Fibroblast of skin of abdomen (primary cell): ENCODE data around the gene GIMAP6.
"Not testable (repeated sequence)": the region's sequence is repeated elsewhere in the genome, so short reads cannot be mapped to it uniquely, and the experiment has no call there.

Experiments used
- DNase-seq: peaks from one replicate; pipeline ENCODE4 v3.0.0-alpha.2; 2013

The GIMAP6 gene

DNA sequence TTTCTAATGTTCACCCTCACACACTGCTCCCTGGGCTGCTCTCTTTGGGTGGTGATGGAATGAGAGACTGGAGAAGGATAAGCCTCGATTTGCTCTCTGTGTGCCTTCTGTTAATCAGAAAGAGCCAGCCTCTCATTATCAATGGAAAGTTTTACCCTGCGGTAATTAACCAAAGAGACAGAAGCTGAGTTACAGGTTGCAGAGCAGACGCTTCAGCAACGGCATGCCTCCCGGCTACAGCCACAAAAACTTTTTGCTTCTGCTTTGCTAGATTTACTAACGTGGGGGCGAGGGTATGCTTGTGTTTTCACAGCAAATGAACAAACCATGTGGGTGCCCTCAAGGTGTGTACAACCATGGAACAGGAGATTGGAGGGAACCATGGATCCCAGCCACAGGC, 47.0 kb downstream of the GIMAP6 start:
- no peak for DNase-seq

DNA sequence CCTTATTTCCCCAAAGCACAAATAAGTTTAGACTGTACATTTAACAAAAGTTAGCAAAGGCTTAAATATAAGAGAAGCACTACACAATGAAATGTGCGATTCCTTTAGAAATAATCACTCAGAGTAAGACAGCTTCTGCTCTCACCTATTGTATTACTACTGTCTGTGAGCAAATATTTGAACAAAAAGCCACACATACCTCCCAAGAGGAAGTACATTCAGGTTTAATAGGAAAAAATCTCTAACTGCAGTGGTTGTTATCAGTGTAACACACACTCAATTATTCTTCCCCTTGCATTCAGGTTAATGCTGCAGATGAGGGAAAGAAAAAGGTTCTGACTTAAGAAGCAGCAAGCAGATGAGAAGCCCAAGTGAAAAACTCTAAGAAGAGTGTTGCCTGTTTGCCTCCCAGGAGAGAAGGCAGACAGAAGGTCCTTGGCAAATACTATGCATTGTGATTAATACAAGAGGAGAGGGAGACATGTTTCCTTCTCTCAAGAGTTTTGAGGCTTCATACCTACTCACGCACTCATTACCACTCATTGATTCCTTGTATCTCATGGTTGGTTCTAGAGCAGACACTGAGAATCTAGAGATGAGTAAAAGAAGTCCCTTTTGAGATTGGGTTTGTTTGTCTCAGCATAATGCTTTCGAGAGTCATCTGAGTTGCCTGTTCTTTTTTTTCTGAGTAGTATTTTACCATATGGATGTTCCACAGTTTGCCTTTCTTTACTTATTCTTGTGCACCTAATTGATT, 51.4 kb downstream of the GIMAP6 start:
- no peak for DNase-seq

DNA sequence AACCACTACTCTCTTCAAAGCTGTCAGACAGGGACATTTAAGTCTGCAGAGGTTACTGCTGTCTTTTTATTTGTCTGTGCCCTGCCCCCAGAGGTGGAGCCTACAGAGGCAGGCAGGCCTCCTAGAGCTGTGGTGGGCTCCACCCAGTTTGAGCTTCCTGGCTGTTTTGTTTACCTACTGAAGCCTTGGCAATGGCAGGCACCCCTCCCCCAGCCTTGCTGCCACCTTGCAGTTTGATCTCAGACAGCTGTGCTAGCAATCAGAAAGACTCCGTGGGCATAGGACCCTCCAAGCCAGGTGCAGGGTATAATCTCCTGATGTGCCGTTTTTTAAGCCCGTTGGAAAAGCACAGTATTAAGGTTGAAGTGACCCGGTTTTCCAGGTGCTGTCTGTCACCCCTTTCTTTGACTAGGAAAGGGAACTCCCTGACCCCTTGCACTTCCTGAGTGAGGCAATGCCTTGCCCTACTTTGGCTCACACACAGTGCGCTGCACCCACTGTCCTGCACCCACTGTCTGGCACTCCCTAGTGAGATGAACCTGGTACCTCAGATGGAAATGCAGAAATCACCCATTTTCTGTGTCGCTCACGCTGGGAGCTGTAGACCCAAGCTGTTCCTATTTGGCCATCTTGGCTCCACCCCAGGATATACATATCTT, 52.1 kb downstream of the GIMAP6 start:
- not testable (repeated sequence) for DNase-seq
